HCT116 (cell line): ENCODE data around the gene SAMD14. TPM values are rescaled to one million over a fixed set of nuclear protein-coding genes. Genes with fewer than 3 reads are reported as not detected.

ENCODE experiments used
- ATAC-seq: fragments of 200-7000 bp; cut with Tn5 transposase; 2 replicates; pipeline ENCODE4 v1.9.1; 2020; ENCODE audit warnings: mild to moderate bottlenecking, moderate library complexity
- BruUV-seq: library from RNA; stranded (reverse); fragments of 400-500 nt; replicated peaks from 2 replicates; lab custom pipeline; 2021; lab: Mats Ljungman, UMichigan
- CTCF ChIA-PET: fragments of 300-600 bp; sonication (Branson Sonifier 250); formaldehyde crosslinking; loops from one replicate; lab custom pipeline; 2021; ENCODE audit warnings: antibody characterized with exemption; lab: Charles Lee
- POLR2A ChIA-PET: fragments of 300-600, 350-600 bp; sonication (Branson Sonifier 250); formaldehyde crosslinking; loops from one replicate; lab custom pipeline; 2021; ENCODE audit warnings: antibody characterized with exemption; lab: Charles Lee
- RAD21 ChIA-PET, 2 experiments: fragments of 300-600 bp; sonication (Branson Sonifier 250); formaldehyde crosslinking; loops; one replicate each; lab custom pipeline; 2023; ENCODE audit warnings: low total read pairs in 2 of 2; ENCODE audit not compliant: uncharacterized antibody in 2 of 2, unreplicated experiment in 2 of 2, low non-redundant PET in 1 of 2; lab: Charles Lee
- DNase-seq: peaks from one replicate; pipeline ENCODE4 v3.0.0-alpha.2; 2010; ENCODE audit warnings: low read depth, low spot score
- H2AFZ ChIP-seq: fragments of 200-600 bp; shearing (Covaris generic), sonication (generic); 2 replicates; pipeline ENCODE4 v1.6.1; 2017; ENCODE audit warnings: low read depth, mixed run types, mixed read lengths, antibody characterized with exemption, low read length; ENCODE audit not compliant: poor library complexity, severe bottlenecking
- H3K27ac ChIP-seq: 2 replicates; pipeline ENCODE4 v1.5.1; 2012; ENCODE audit warnings: low read depth, low read length
- H3K27me3 ChIP-seq: fragments of 200-600 bp; sonication (generic); 2 replicates; pipeline ENCODE4 v1.6.1; 2016; ENCODE audit warnings: mixed run types, low read length, mixed read lengths; ENCODE audit not compliant: insufficient read depth
- H3K36me3 ChIP-seq, 2 experiments: fragments of 200-500 bp in 1 of 2; fragments of 200-600 bp in 1 of 2; sonication (Bioruptor generic) in 1 of 2; sonication (generic) in 1 of 2; 2 replicates each; pipeline versions ENCODE4 v1.5.1 to v1.6.1; 2014 to 2016; ENCODE audit warnings: low read length in 2 of 2, inconsistent platforms in 1 of 2, mixed read lengths in 1 of 2, mixed run types in 1 of 2; ENCODE audit not compliant: insufficient read depth in 2 of 2, control insufficient read depth in 1 of 2
- H3K4me1 ChIP-seq, 2 experiments: fragments of 200-600 bp in 1 of 2; sonication (generic) in 1 of 2; 2 replicates each; pipeline versions ENCODE4 v1.5.1 to v1.6.1; 2012 to 2017; ENCODE audit warnings: low read length in 2 of 2, inconsistent platforms in 1 of 2, mild to moderate bottlenecking in 1 of 2, mixed read lengths in 1 of 2, mixed run types in 1 of 2, moderate library complexity in 1 of 2; ENCODE audit not compliant: insufficient read depth in 2 of 2, control insufficient read depth in 1 of 2
- H3K4me2 ChIP-seq: fragments of 200-600 bp; sonication (generic); 2 replicates; pipeline ENCODE4 v1.6.1; 2017; ENCODE audit warnings: mixed run types, low read length, mixed read lengths
- H3K4me3 ChIP-seq, 2 experiments: fragments of 200-600 bp in 1 of 2; sonication (generic) in 1 of 2; replicated peaks in 1 of 2; 2 replicates each; pipeline ENCODE4 v1.5.1; 2011 to 2016; ENCODE audit warnings: low read length in 2 of 2, control low read depth in 1 of 2, low read depth in 1 of 2, mild to moderate bottlenecking in 1 of 2, mixed read lengths in 1 of 2, mixed run types in 1 of 2
- H3K79me2 ChIP-seq: fragments of 200-600 bp; sonication (generic); 2 replicates; pipeline ENCODE4 v1.6.1; 2017; ENCODE audit warnings: mild to moderate bottlenecking, mixed run types, low read length, moderate library complexity, mixed read lengths; ENCODE audit not compliant: insufficient read depth
- H3K9ac ChIP-seq: fragments of 200-600 bp; sonication (generic); 2 replicates; pipeline ENCODE4 v1.6.1; 2016; ENCODE audit warnings: low read length, mixed read lengths
- H3K9me2 ChIP-seq: fragments of 200-600 bp; sonication (generic), shearing (Covaris generic); 2 replicates; pipeline ENCODE4 v1.6.1; 2017; ENCODE audit warnings: mixed run types, mild to moderate bottlenecking, moderate library complexity; ENCODE audit not compliant: insufficient read depth
- H3K9me3 ChIP-seq, 2 experiments: fragments of 200-500 bp in 1 of 2; fragments of 200-600 bp in 1 of 2; sonication (Bioruptor generic) in 1 of 2; sonication (generic) in 1 of 2; 2 replicates each; pipeline ENCODE4 v1.6.1; 2014 to 2017; ENCODE audit warnings: low read length in 2 of 2, mixed read lengths in 2 of 2, inconsistent platforms in 1 of 2, low read depth in 1 of 2, mild to moderate bottlenecking in 1 of 2, mixed run types in 1 of 2, moderate library complexity in 1 of 2; ENCODE audit not compliant: control insufficient read depth in 1 of 2, insufficient read depth in 1 of 2
- H4K20me1 ChIP-seq: fragments of 200-600 bp; sonication (generic), shearing (Covaris generic); 2 replicates; pipeline ENCODE4 v1.6.1; 2017; ENCODE audit warnings: mixed run types, mild to moderate bottlenecking, moderate library complexity; ENCODE audit not compliant: insufficient read depth
- CEBPB ChIP-seq: IDR thresholded peaks from 2 replicates; pipeline ENCODE4 v1.6.1; 2012; ENCODE audit warnings: low read depth
- EGR1 ChIP-seq: IDR thresholded peaks from 2 replicates; pipeline ENCODE4 v1.6.1; 2012; ENCODE audit warnings: low read depth
- ELF1 ChIP-seq: IDR thresholded peaks from 2 replicates; pipeline ENCODE4 v1.6.1; 2012; ENCODE audit warnings: low read depth, borderline replicate concordance
- EZH2 ChIP-seq: fragments of 200-600 bp; sonication (generic); IDR thresholded peaks from 2 replicates; pipeline ENCODE4 v1.6.1; 2017; ENCODE audit warnings: antibody characterized with exemption, mixed run types
- EZH2phosphoT487 ChIP-seq: fragments of 200-600 bp; IDR thresholded peaks from 2 replicates; pipeline ENCODE4 v1.6.1; 2018; ENCODE audit warnings: antibody characterized with exemption, borderline replicate concordance
- FOSL1 ChIP-seq: IDR thresholded peaks from 2 replicates; pipeline ENCODE4 v1.6.1; 2012; ENCODE audit warnings: low read depth
- POLR2A ChIP-seq: IDR thresholded peaks from 2 replicates; pipeline ENCODE4 v1.7.0; 2011; ENCODE audit warnings: borderline replicate concordance; ENCODE audit not compliant: insufficient read depth, insufficient read length; ENCODE audit errors: extremely low read depth
- POLR2AphosphoS5 ChIP-seq: IDR thresholded peaks from 2 replicates; pipeline ENCODE4 v1.6.1; 2011; ENCODE audit warnings: mild to moderate bottlenecking, low read depth, low read length, moderate library complexity
- RAD21 ChIP-seq: IDR thresholded peaks from 2 replicates; pipeline ENCODE4 v1.6.1; 2012; ENCODE audit warnings: low read depth, mild to moderate bottlenecking
- SP1 ChIP-seq: IDR thresholded peaks from 2 replicates; pipeline ENCODE4 v1.6.1; 2012; ENCODE audit warnings: low read depth
- SRF ChIP-seq: IDR thresholded peaks from 2 replicates; pipeline ENCODE4 v1.6.1; 2012; ENCODE audit warnings: low read depth
- TCF7L2 ChIP-seq: IDR thresholded peaks from 2 replicates; pipeline ENCODE4 v1.7.0; 2011; ENCODE audit warnings: borderline replicate concordance, inconsistent platforms; ENCODE audit not compliant: insufficient read depth, insufficient read length; ENCODE audit errors: extremely low read depth
- YY1 ChIP-seq: IDR thresholded peaks from 2 replicates; pipeline ENCODE4 v1.6.1; 2011; ENCODE audit warnings: low read length, low read depth, moderate library complexity, mild to moderate bottlenecking; ENCODE audit not compliant: insufficient replicate concordance; ENCODE audit errors: extremely low read depth
- ZFX ChIP-seq: fragments of 450-650 bp; IDR thresholded peaks from 2 replicates; pipeline ENCODE4 v1.6.1; 2017
- ZNF274 ChIP-seq: fragments of 200-500 bp; sonication (Bioruptor generic); IDR thresholded peaks from 2 replicates; pipeline ENCODE4 v1.6.1; 2014; ENCODE audit warnings: mild to moderate bottlenecking, low read depth, low read length, inconsistent platforms
- intact Hi-C: fragments of 100-400 bp; cut with micrococcal nuclease; formaldehyde crosslinking; loops from 2 replicates; pipeline ENCODE4 v1.10.0; 2022
- total RNA-seq: library from RNA; stranded (reverse); gene quantifications from one replicate; pipeline ENCODE4 v1.2.1, GENCODE V29; 2021; ENCODE audit not compliant: unreplicated experiment
- TF ChIP-seq, protein P1 (sequence below): IDR thresholded peaks from 2 replicates; pipeline ENCODE4 v1.6.1; 2012; ENCODE audit warnings: low read depth
- TF ChIP-seq, protein P2 (sequence below): IDR thresholded peaks from 2 replicates; pipeline ENCODE4 v1.6.1; 2012
- TF ChIP-seq, protein P3 (sequence below): IDR thresholded peaks from 2 replicates; pipeline ENCODE4 v1.6.1; 2012

Gene SAMD14
- total RNA-seq, 1 experiment from 2014 or later, result 1.5 TPM

DNA sequence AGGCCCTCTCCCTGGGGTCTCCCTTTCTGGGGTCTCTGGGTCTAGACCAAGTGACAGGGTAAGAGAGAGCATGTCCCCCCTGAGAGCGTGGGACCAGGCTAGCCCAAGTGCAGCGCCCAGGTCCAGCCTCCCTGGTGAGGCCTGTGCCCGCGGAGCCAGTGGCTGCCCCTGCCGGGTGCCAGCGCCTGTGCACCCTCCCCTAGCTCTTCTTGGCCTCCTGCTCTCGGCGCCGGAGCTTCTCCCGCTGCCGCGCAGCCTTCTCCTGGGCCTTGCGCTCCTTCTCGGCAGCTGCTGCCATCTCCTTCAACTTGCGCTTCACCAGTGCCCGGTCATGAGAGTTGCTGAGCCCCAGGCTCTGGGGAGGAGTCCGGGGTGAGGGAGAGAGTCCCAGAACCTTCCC is 17.3 kb downstream of the SAMD14 start:
- no peak overlapping the region for H3K27ac ChIP-seq
- H3K27me3 ChIP-seq, result no peaks in the 10 kb centered on the region
- H2AFZ ChIP-seq, result no peak overlapping the region
- no peaks in the 10 kb centered on the region for H4K20me1 ChIP-seq
- POLR2A ChIA-PET, result no interaction called here
- RAD21 ChIA-PET, result no interaction called here
- peaks cover 0 to 5% of the 10 kb centered on the region in 2 experiments; a peak in 1 of 4 replicates for H3K36me3 ChIP-seq
- no peak overlapping the region for H3K4me2 ChIP-seq
- ATAC-seq (no peak), DNase-seq (no peak)
- peaks cover 7 to 27% of the 10 kb centered on the region in 2 experiments; a peak in 3 of 4 replicates for H3K4me1 ChIP-seq
- CTCF ChIA-PET, result interaction anchor here (0.9 to 6.8 kb wide), 4 partner anchors 11 to 20 kb away, joined by 3 to 55 read pairs (median 7); partner anchors contain the start of gene PDK2
- no TSS peak for BruUV-seq
- H3K4me3 ChIP-seq, result no peak overlapping the region
- no peak for TF ChIP-seq SP1
- TF ChIP-seq YY1, result no peak
- TF ChIP-seq EZH2phosphoT487, result no peak
- TF ChIP-seq, protein P1, sequence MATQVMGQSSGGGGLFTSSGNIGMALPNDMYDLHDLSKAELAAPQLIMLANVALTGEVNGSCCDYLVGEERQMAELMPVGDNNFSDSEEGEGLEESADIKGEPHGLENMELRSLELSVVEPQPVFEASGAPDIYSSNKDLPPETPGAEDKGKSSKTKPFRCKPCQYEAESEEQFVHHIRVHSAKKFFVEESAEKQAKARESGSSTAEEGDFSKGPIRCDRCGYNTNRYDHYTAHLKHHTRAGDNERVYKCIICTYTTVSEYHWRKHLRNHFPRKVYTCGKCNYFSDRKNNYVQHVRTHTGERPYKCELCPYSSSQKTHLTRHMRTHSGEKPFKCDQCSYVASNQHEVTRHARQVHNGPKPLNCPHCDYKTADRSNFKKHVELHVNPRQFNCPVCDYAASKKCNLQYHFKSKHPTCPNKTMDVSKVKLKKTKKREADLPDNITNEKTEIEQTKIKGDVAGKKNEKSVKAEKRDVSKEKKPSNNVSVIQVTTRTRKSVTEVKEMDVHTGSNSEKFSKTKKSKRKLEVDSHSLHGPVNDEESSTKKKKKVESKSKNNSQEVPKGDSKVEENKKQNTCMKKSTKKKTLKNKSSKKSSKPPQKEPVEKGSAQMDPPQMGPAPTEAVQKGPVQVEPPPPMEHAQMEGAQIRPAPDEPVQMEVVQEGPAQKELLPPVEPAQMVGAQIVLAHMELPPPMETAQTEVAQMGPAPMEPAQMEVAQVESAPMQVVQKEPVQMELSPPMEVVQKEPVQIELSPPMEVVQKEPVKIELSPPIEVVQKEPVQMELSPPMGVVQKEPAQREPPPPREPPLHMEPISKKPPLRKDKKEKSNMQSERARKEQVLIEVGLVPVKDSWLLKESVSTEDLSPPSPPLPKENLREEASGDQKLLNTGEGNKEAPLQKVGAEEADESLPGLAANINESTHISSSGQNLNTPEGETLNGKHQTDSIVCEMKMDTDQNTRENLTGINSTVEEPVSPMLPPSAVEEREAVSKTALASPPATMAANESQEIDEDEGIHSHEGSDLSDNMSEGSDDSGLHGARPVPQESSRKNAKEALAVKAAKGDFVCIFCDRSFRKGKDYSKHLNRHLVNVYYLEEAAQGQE, result no peak
- TF ChIP-seq, protein P2, sequence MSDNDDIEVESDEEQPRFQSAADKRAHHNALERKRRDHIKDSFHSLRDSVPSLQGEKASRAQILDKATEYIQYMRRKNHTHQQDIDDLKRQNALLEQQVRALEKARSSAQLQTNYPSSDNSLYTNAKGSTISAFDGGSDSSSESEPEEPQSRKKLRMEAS, result no peak
- TF ChIP-seq ELF1, result no peak
- no peak for TF ChIP-seq EZH2
- TF ChIP-seq FOSL1, result no peak
- TF ChIP-seq SRF, result no peak
- TF ChIP-seq RAD21, result no peak
- TF ChIP-seq EGR1, result no peak
- TF ChIP-seq TCF7L2, result no peak
- TF ChIP-seq ZFX, result no peak
- no peak for TF ChIP-seq POLR2AphosphoS5
- TF ChIP-seq ZNF274, result no peak
- TF ChIP-seq, protein P3, sequence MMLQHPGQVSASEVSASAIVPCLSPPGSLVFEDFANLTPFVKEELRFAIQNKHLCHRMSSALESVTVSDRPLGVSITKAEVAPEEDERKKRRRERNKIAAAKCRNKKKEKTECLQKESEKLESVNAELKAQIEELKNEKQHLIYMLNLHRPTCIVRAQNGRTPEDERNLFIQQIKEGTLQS, result no peak
- no peak for TF ChIP-seq POLR2A
- TF ChIP-seq CEBPB, result no peak
- no peaks in the 10 kb centered on the region for H3K79me2 ChIP-seq
- no peaks in the 10 kb centered on the region for H3K9me2 ChIP-seq
- intact Hi-C loops, result no loop called here
- H3K9ac ChIP-seq, result no peak overlapping the region
- H3K9me3 ChIP-seq, result no peaks in the 10 kb centered on the region
